CD14-positive monocyte (primary cell): ENCODE results near the gene PAIP2. TPM values are rescaled to one million over a fixed set of nuclear protein-coding genes. Genes with fewer than 3 reads are reported as not detected.

Experiments used
- DNase-seq, 3 donors: peaks; one replicate each; pipeline ENCODE4 v3.0.0-alpha.2; 2011 to 2022
- H2AFZ ChIP-seq: 2 replicates; pipeline ENCODE4 v1.6.0; 2012; ENCODE audit warnings: mild to moderate bottlenecking, low read depth, low read length, inconsistent platforms; ENCODE audit not compliant: insufficient read depth, poor library complexity, severe bottlenecking
- H3K27ac ChIP-seq, 2 donors: 1 replicate in 1 of 2; 2 replicates in 1 of 2; pipeline ENCODE4 v1.5.1; 2012 to 2013; ENCODE audit warnings: low read length in 2 of 2, control low read depth in 1 of 2, inconsistent platforms in 1 of 2, low read depth in 1 of 2, mild to moderate bottlenecking in 1 of 2
- H3K27me3 ChIP-seq, 2 donors: one replicate each; pipeline versions ENCODE4 v1.6.0 to v1.6.1; 2011 to 2013; ENCODE audit warnings: low read length in 2 of 2; ENCODE audit not compliant: control insufficient read depth in 2 of 2, insufficient read depth in 2 of 2
- H3K36me3 ChIP-seq, 2 donors: replicated peaks in 1 of 2; 1 replicate in 1 of 2; 2 replicates in 1 of 2; pipeline versions ENCODE4 v1.5.1 to v1.6.1; 2012 to 2013; ENCODE audit warnings: low read length in 2 of 2, control low read depth in 1 of 2, inconsistent platforms in 1 of 2, mild to moderate bottlenecking in 1 of 2; ENCODE audit not compliant: insufficient read depth in 2 of 2, control insufficient read depth in 1 of 2
- H3K4me1 ChIP-seq, 2 donors: 1 replicate in 1 of 2; 2 replicates in 1 of 2; pipeline versions ENCODE4 v1.5.1 to v1.6.1; 2012 to 2013; ENCODE audit warnings: low read length in 2 of 2, control low read depth in 1 of 2, inconsistent platforms in 1 of 2, mild to moderate bottlenecking in 1 of 2, moderate library complexity in 1 of 2; ENCODE audit not compliant: insufficient read depth in 2 of 2, control insufficient read depth in 1 of 2
- H3K4me2 ChIP-seq: replicated peaks from 2 replicates; pipeline ENCODE3; 2012; ENCODE audit warnings: low read length, moderate library complexity, mild to moderate bottlenecking; ENCODE audit not compliant: poor library complexity, severe bottlenecking; ENCODE audit errors: extremely low read depth
- H3K4me3 ChIP-seq, 3 experiments: fragments of 200-600 bp in 1 of 3; sonication (generic) in 1 of 3; replicated peaks in 1 of 3; 1 replicate in 2 of 3; 2 replicates in 1 of 3; pipeline ENCODE4 v1.5.1; 2011 to 2013; ENCODE audit warnings: low read length in 3 of 3, mild to moderate bottlenecking in 3 of 3, control low read depth in 2 of 3, low read depth in 2 of 3, inconsistent platforms in 1 of 3, moderate library complexity in 1 of 3
- H3K79me2 ChIP-seq: 2 replicates; pipeline ENCODE4 v1.6.0; 2012; ENCODE audit warnings: mild to moderate bottlenecking, control low read depth, inconsistent platforms, low read length, moderate library complexity; ENCODE audit not compliant: insufficient read depth
- H3K9ac ChIP-seq: 2 replicates; pipeline ENCODE4 v1.6.0; 2017; ENCODE audit warnings: low read length, mild to moderate bottlenecking; ENCODE audit not compliant: insufficient read depth, poor library complexity, severe bottlenecking
- H3K9me3 ChIP-seq, 2 donors: replicated peaks in 1 of 2; 1 replicate in 1 of 2; 2 replicates in 1 of 2; pipeline versions ENCODE4 v1.5.1 to v1.6.1; 2012 to 2013; ENCODE audit warnings: low read length in 2 of 2, control low read depth in 1 of 2; ENCODE audit not compliant: control insufficient read depth in 1 of 2, insufficient read depth in 1 of 2
- H4K20me1 ChIP-seq: 2 replicates; pipeline ENCODE4 v1.6.0; 2012; ENCODE audit warnings: mild to moderate bottlenecking, low read length, control low read depth, moderate library complexity; ENCODE audit not compliant: insufficient read depth
- H3K27ac Mint-ChIP-seq, 7 donors: one replicate each; pipeline ENCODE4 v1.8.0; 2020; ENCODE audit warnings: mild to moderate bottlenecking in 7 of 7, mixed read lengths in 7 of 7, moderate library complexity in 6 of 7, inconsistent platforms in 2 of 7
- H3K27me3 Mint-ChIP-seq, 3 donors: one replicate each; pipeline ENCODE4 v1.8.0; 2021 to 2022; ENCODE audit warnings: low read depth in 3 of 3, mild to moderate bottlenecking in 3 of 3, mixed read lengths in 3 of 3, moderate library complexity in 3 of 3, inconsistent platforms in 1 of 3
- H3K36me3 Mint-ChIP-seq, 2 donors: one replicate each; pipeline ENCODE4 v1.8.0; 2020; ENCODE audit warnings: mixed read lengths in 2 of 2, inconsistent platforms in 1 of 2, mild to moderate bottlenecking in 1 of 2
- H3K4me1 Mint-ChIP-seq: one replicate; pipeline ENCODE4 v1.8.0; 2020; ENCODE audit warnings: mild to moderate bottlenecking, mixed read lengths
- H3K4me3 Mint-ChIP-seq, 2 donors: one replicate each; pipeline ENCODE4 v1.8.0; 2020; ENCODE audit warnings: mild to moderate bottlenecking in 2 of 2, mixed read lengths in 2 of 2, moderate library complexity in 1 of 2
- H3K9me3 Mint-ChIP-seq, 7 donors: one replicate each; pipeline ENCODE4 v1.8.0; 2020 to 2022; ENCODE audit warnings: mixed read lengths in 7 of 7, mild to moderate bottlenecking in 6 of 7, moderate library complexity in 6 of 7, inconsistent platforms in 2 of 7
- WGBS: methylation state at CpG from one replicate; pipeline ENCODE4 v1.1.5; 2013; ENCODE audit warnings: missing lambda C conversion rate; ENCODE audit not compliant: insufficient coverage; 5-methylcytosine and 5-hydroxymethylcytosine counted together
- intact Hi-C, 2 donors: fragments of 100-400 bp; cut with micrococcal nuclease; formaldehyde crosslinking; loops; one replicate each; pipeline versions ENCODE4 v1.15.0 to v1.15.1; 2023
- polyA plus RNA-seq, 3 donors: library from polyadenylated mRNA; depleted of rRNA in 1 of 3; unstranded in 2 of 3; stranded (reverse) in 1 of 3; fragments of 300-500 nt in 2 of 3; fragments of >200 nt in 1 of 3; fragmentation: Illumina TruSeq in 2 of 3; gene quantifications; 1 replicate in 2 of 3; 2 replicates in 1 of 3; pipeline ENCODE4 v1.2.3, GENCODE V29; 2012 to 2021
- TF ChIP-seq, protein P1 (sequence below): fragments of 200-600 bp; IDR thresholded peaks from one replicate; pipeline ENCODE4 v1.8.0; 2022; ENCODE audit warnings: antibody characterized with exemption, mild to moderate bottlenecking

Gene PAIP2
- polyA plus RNA-seq, 3 donors: 68.3 to 325 (median 313) TPM

DNA sequence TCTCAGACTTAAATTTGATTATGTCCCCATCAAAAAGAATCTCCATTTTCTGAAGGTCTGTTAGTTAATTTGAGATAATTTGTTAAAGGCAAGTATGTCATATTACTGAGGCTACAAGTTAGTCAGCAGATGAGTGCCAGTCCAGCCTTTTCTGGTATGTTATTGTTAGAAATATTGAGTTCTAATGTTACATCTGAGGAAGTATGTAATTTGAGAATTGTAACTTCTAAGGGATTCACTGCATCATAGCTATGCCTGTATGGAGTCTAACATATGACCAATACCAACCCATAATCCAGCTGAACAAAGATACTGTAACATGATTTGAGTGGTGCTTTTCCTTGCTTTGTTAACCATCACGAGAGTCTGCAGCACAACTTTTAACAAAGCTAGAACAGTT lies 27.5 kb downstream of the PAIP2 start:
- H3K79me2 ChIP-seq: no peaks in the 10 kb centered on the region
- no peak overlapping the region for H3K4me3 Mint-ChIP-seq
- DNase-seq: no peak
- no peak overlapping the region for H3K27ac Mint-ChIP-seq
- no peaks in the 10 kb centered on the region for H3K4me1 ChIP-seq
- H3K27ac ChIP-seq: no peak overlapping the region
- H3K4me1 Mint-ChIP-seq: no peaks in the 10 kb centered on the region
- TF ChIP-seq, protein P1, sequence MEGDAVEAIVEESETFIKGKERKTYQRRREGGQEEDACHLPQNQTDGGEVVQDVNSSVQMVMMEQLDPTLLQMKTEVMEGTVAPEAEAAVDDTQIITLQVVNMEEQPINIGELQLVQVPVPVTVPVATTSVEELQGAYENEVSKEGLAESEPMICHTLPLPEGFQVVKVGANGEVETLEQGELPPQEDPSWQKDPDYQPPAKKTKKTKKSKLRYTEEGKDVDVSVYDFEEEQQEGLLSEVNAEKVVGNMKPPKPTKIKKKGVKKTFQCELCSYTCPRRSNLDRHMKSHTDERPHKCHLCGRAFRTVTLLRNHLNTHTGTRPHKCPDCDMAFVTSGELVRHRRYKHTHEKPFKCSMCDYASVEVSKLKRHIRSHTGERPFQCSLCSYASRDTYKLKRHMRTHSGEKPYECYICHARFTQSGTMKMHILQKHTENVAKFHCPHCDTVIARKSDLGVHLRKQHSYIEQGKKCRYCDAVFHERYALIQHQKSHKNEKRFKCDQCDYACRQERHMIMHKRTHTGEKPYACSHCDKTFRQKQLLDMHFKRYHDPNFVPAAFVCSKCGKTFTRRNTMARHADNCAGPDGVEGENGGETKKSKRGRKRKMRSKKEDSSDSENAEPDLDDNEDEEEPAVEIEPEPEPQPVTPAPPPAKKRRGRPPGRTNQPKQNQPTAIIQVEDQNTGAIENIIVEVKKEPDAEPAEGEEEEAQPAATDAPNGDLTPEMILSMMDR: no peak
- H3K36me3 Mint-ChIP-seq: peaks cover 66 to 85% of the 10 kb centered on the region in 2 donors
- no peak overlapping the region for H3K4me2 ChIP-seq
- intact Hi-C loops: no loop called here
- peaks cover 6% of the 10 kb centered on the region for H4K20me1 ChIP-seq
- H3K36me3 ChIP-seq: peaks cover 58 to 89% of the 10 kb centered on the region in 2 donors
- H3K9me3 ChIP-seq: no peaks in the 10 kb centered on the region
- WGBS: no CpG with 5 or more reads among the region's 1 CpG
- no peaks in the 10 kb centered on the region for H3K27me3 ChIP-seq
- H3K9me3 Mint-ChIP-seq: peaks cover 0 to 4% (median 0%) of the 10 kb centered on the region in 7 donors
- no peak overlapping the region for H3K4me3 ChIP-seq
- H3K27me3 Mint-ChIP-seq: no peaks in the 10 kb centered on the region
- H2AFZ ChIP-seq: no peak overlapping the region
- no peak overlapping the region for H3K9ac ChIP-seq

DNA sequence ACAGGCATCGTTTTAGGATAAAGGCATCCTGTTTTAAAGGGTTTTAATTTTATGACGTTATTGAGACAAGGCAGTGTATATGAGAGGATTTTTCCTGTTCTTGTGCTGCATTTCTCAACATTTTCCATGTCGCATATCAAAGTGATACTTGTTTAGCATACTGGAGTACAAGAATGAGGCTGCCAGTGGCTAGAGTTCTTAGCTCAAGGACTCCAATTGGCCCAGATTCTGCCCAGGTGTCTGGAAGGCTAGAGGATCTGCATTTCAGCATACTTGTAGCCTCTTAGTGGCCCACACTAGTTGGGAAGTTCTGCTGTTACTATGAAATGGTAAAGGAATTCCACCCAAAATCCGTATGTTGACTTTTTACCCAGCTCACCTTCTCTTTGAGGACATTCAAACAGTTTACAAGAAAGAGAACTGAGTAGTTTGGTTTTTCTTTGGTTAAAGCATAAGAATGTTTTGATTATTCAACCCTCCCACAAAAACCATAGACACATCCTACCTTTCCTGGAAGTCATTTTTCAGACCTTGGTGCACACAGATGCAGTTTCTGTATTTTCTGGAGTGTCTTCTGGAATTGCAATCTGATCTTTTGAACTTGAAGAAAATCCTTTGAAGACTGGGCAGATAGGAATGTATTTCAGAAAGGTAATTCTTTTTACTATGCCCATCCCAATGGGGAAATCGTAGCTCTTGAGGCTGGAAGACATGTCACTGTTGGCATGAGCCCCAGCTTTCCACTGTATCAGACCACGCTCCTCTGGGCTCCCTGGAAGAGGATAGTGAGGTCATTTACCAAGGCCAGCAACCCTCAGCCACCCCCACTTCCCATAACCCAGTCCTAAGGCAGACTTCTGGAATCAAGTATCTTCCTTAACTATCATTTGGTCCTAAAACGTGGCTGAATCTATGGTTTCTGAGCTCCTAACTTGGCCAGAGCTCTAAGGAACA lies 30.1 kb downstream of the PAIP2 start:
- H3K27ac Mint-ChIP-seq: peak overlapping the region in 1 of 7 donors; percentile 42
- H3K4me3 Mint-ChIP-seq: no peak overlapping the region

More for the DNA sequence above, 30.1 kb downstream of the PAIP2 start:
- Histone ChIP-seq H3K27ac (no peak overlapping the region), H3K27me3 (no peaks in the 10 kb centered on the region), H2AFZ (no peak overlapping the region), H3K4me1 (no peaks in the 10 kb centered on the region), H3K4me2 (no peak overlapping the region), H3K4me3 (no peak overlapping the region), H3K9me3 (no peaks in the 10 kb centered on the region), H3K79me2 (no peaks in the 10 kb centered on the region), H3K9ac (no peak overlapping the region), H4K20me1 (peaks cover 3% of the 10 kb centered on the region), H3K36me3 (peaks cover 39 to 66% of the 10 kb centered on the region in 2 donors)
- H3K36me3 Mint-ChIP-seq: peaks cover 47 to 69% of the 10 kb centered on the region in 2 donors
- TF ChIP-seq, protein P1: no peak
- H3K9me3 Mint-ChIP-seq: peaks cover 0 to 5% (median 0%) of the 10 kb centered on the region in 7 donors
- intact Hi-C loops: no loop called here
- no peak for DNase-seq
- no peaks in the 10 kb centered on the region for H3K4me1 Mint-ChIP-seq
- no peaks in the 10 kb centered on the region for H3K27me3 Mint-ChIP-seq
- WGBS: no CpG with 5 or more reads among the region's 7 CpGs
